Measurements from ENCODE around the gene HDX.

HDX gene

GRCh38 chrX:84357296-84357695 is 145.0 kb downstream of the HDX start:
- TF ChIP-seq, protein P1, sequence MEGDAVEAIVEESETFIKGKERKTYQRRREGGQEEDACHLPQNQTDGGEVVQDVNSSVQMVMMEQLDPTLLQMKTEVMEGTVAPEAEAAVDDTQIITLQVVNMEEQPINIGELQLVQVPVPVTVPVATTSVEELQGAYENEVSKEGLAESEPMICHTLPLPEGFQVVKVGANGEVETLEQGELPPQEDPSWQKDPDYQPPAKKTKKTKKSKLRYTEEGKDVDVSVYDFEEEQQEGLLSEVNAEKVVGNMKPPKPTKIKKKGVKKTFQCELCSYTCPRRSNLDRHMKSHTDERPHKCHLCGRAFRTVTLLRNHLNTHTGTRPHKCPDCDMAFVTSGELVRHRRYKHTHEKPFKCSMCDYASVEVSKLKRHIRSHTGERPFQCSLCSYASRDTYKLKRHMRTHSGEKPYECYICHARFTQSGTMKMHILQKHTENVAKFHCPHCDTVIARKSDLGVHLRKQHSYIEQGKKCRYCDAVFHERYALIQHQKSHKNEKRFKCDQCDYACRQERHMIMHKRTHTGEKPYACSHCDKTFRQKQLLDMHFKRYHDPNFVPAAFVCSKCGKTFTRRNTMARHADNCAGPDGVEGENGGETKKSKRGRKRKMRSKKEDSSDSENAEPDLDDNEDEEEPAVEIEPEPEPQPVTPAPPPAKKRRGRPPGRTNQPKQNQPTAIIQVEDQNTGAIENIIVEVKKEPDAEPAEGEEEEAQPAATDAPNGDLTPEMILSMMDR (IDR thresholded peaks at IDR 0.05; ENCODE audit: low read depth, low read length, missing control alignments), result no peak
- in situ Hi-C loops (cut with HindIII; ENCODE audit: low sequenced_read_pairs), result no loop called here

DNA sequence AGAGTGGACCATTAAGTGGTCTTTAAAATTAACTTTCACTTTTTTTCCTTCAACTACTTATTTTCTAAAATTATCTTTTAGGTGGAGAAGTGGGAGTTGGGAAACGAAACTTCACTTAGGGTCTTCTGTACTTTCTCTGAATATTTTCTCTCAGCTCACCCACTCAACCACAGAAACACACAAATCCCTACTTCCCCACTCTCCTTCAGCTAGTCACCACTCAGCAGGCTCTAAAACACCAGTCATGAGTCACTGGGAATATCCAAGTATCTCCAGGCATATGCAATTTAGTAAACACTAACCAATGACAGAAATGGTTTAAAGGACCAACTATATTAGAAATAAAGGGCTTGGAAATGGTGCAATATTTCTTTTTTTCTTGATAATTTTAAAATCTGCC is 161.3 kb downstream of the HDX start:
- DNase-seq (ENCODE audit: low read depth), result no peak
- no peak overlapping the region for H3K4me3 ChIP-seq (ENCODE audit: low read depth, low read length)
- in situ Hi-C loops (cut with HindIII; ENCODE audit: low sequenced_read_pairs), result no loop called here
- TF ChIP-seq, protein P1 (IDR thresholded peaks at IDR 0.05; ENCODE audit: low read depth, low read length, missing control alignments), result no peak

More at GRCh38 chrX:84357296-84357695, 145.0 kb downstream of the HDX start:
- no peak for DNase-seq (ENCODE audit: low read depth)
- no peak overlapping the region for H3K4me3 ChIP-seq (ENCODE audit: low read depth, low read length)

- DNase-seq (ENCODE audit: low read depth), result no peak
- in situ Hi-C loops (cut with HindIII; ENCODE audit: low sequenced_read_pairs), result no loop called here
- TF ChIP-seq, protein P1 (IDR thresholded peaks at IDR 0.05; ENCODE audit: low read depth, low read length, missing control alignments), result peak; percentile 34
- no peak overlapping the region for H3K4me3 ChIP-seq (ENCODE audit: low read depth, low read length)
Observed at GRCh38 chrX:84339507-84340364, 162.5 kb downstream of the HDX start.

DNA sequence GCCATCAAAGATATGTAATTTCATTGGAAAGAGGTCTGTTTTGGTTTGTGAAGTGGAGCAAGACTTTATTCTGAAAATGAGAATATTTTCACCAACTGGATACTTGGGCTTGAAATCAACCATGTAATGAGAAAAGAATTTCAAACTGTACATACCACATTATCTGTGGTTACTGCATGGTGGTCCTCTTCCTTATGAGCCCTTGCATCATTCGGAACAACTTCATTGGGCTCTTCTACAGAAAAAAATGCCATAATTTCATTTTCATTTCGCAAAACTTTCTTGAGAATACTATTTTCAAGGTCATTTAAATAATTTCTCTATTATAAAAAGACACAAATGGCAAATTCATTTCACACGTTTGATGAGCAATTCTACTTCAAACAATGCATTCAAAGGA is 165.6 kb downstream of the HDX start:
- peak; percentile 5 for DNase-seq (ENCODE audit: low read depth)
- in situ Hi-C loops (cut with HindIII; ENCODE audit: low sequenced_read_pairs), result no loop called here
- TF ChIP-seq, protein P1 (IDR thresholded peaks at IDR 0.05; ENCODE audit: low read depth, low read length, missing control alignments), result no peak
- no peak overlapping the region for H3K4me3 ChIP-seq (ENCODE audit: low read depth, low read length)

DNA sequence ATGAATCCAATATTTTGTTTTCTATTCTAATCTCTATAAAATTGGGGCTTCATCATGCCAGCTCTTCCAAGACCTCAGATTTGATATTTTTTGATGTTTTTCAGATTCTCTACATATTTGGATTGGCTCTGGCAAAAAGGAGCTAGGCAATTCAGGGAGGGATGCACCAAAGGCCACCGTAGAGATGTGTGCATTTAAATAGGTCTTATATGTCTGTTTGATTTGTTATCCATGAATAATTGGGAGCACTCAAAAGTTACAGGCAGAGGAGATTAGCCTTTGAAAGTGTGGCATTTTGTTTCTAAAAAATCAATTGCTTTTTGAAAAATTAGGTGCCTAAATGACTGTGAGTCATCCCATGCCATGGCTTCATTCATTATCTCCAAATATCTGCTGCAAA is 167.1 kb downstream of the HDX start:
- in situ Hi-C loops (cut with HindIII; ENCODE audit: low sequenced_read_pairs), result no loop called here
- H3K4me3 ChIP-seq (ENCODE audit: low read depth, low read length), result no peak overlapping the region
- TF ChIP-seq, protein P1 (IDR thresholded peaks at IDR 0.05; ENCODE audit: low read depth, low read length, missing control alignments), result no peak
- no peak for DNase-seq (ENCODE audit: low read depth)

GRCh38 chrX:84322083-84322827 is 180.0 kb downstream of the HDX start:
- TF ChIP-seq, protein P1 (IDR thresholded peaks at IDR 0.05; ENCODE audit: low read depth, low read length, missing control alignments), result no peak
- DNase-seq (ENCODE audit: low read depth), result no peak
- in situ Hi-C loops (cut with HindIII; ENCODE audit: low sequenced_read_pairs), result no loop called here
- no peak overlapping the region for H3K4me3 ChIP-seq (ENCODE audit: low read depth, low read length)

Data from astrocyte of the cerebellum (primary cell).